A673 (cell line): ENCODE data around the gene EIF2B2. TPM values are rescaled to one million over a fixed set of nuclear protein-coding genes. Genes with fewer than 3 reads are reported as not detected.

ENCODE experiments used
- BruUV-seq: library from RNA; stranded (reverse); fragments of 400-500 nt; replicated peaks from 2 replicates; lab custom pipeline; 2021; lab: Mats Ljungman, UMichigan
- CTCF ChIA-PET: fragments of 300-600 bp; sonication (Branson Sonifier 250); formaldehyde crosslinking; loops from one replicate; lab custom pipeline; 2022; ENCODE audit warnings: antibody characterized with exemption; lab: Charles Lee
- POLR2A ChIA-PET: fragments of 300-600 bp; sonication (Branson Sonifier 250); formaldehyde crosslinking; loops from one replicate; lab custom pipeline; 2022; ENCODE audit warnings: antibody characterized with exemption; ENCODE audit not compliant: low non-redundant PET; lab: Charles Lee
- DNase-seq: peaks from one replicate; pipeline ENCODE4 v3.0.0-alpha.2; 2015; ENCODE audit warnings: low spot score
- H3K27ac ChIP-seq: fragments of 200-600 bp; sonication (generic); 2 replicates; pipeline ENCODE4 v1.5.1; 2016; ENCODE audit warnings: mixed run types, low read depth, mild to moderate bottlenecking, mixed read lengths, antibody characterized with exemption, low read length; ENCODE audit not compliant: poor library complexity, severe bottlenecking
- H3K27me3 ChIP-seq: fragments of 200-600 bp; sonication (generic); replicated peaks from 2 replicates; pipeline ENCODE4 v1.6.1; 2017; ENCODE audit warnings: mixed run types, low read depth, mild to moderate bottlenecking, mixed read lengths, antibody characterized with exemption, low read length; ENCODE audit not compliant: insufficient read depth, poor library complexity
- H3K36me3 ChIP-seq: fragments of 200-600 bp; sonication (generic); 2 replicates; pipeline ENCODE4 v1.6.1; 2016; ENCODE audit warnings: mixed run types, mild to moderate bottlenecking, mixed read lengths, antibody characterized with exemption, low read length; ENCODE audit not compliant: insufficient read depth, poor library complexity, severe bottlenecking
- H3K4me1 ChIP-seq: fragments of 200-600 bp; sonication (generic); 2 replicates; pipeline ENCODE4 v1.6.1; 2017; ENCODE audit warnings: mixed run types, mild to moderate bottlenecking, mixed read lengths, antibody characterized with exemption, low read length; ENCODE audit not compliant: insufficient read depth, poor library complexity, severe bottlenecking
- H3K4me3 ChIP-seq: fragments of 200-600 bp; sonication (generic); 2 replicates; pipeline ENCODE4 v1.5.1; 2016; ENCODE audit warnings: low read depth, mixed run types, mild to moderate bottlenecking, mixed read lengths, low read length; ENCODE audit not compliant: poor library complexity, severe bottlenecking
- H3K9me3 ChIP-seq: fragments of 200-600 bp; sonication (generic); 2 replicates; pipeline ENCODE4 v1.6.1; 2016; ENCODE audit warnings: mixed run types, low read depth, mild to moderate bottlenecking, mixed read lengths, antibody characterized with exemption, low read length; ENCODE audit not compliant: poor library complexity, severe bottlenecking
- CTCF ChIP-seq: fragments of 300-800, 200-600 bp; sonication (generic); conservative IDR thresholded peaks from 2 replicates; pipeline ENCODE4 v1.5.1; 2017; ENCODE audit warnings: low read depth, mild to moderate bottlenecking, antibody characterized with exemption, low read length, moderate library complexity, mixed read lengths
- EZH2 ChIP-seq: fragments of 200-600 bp; sonication (generic); IDR thresholded peaks from 2 replicates; pipeline ENCODE4 v1.6.1; 2017; ENCODE audit warnings: borderline replicate concordance, low read depth, mild to moderate bottlenecking, mixed read lengths, antibody characterized with exemption, low read length; ENCODE audit not compliant: poor library complexity, severe bottlenecking
- intact Hi-C: fragments of 100-400 bp; cut with micrococcal nuclease; formaldehyde crosslinking; loops from one replicate; pipeline ENCODE4 v1.10.0; 2022; ENCODE audit not compliant: unreplicated experiment
- total RNA-seq: library from RNA; stranded (reverse); gene quantifications from 2 replicates; pipeline ENCODE4 v1.2.3, GENCODE V29; 2021

EIF2B2 gene
- total RNA-seq, 1 experiment from 2014 or later, result 106 TPM

GRCh38 chr14:74956280-74957072, 46.2 kb upstream of the EIF2B2 start:
- ChIA-PET POLR2A (no interaction called here), CTCF (no interaction called here)
- H3K4me1 ChIP-seq, result peaks cover 15% of the 10 kb centered on the region
- DNase-seq, result no peak
- no peak overlapping the region for H3K4me3 ChIP-seq
- H3K27me3 ChIP-seq, result no peaks in the 10 kb centered on the region
- no peaks in the 10 kb centered on the region for H3K9me3 ChIP-seq
- intact Hi-C loops, result no loop called here
- BruUV-seq, result no TSS peak
- TF ChIP-seq CTCF (no peak), EZH2 (no peak)
- H3K36me3 ChIP-seq, result no peaks in the 10 kb centered on the region
- no peak overlapping the region for H3K27ac ChIP-seq

DNA sequence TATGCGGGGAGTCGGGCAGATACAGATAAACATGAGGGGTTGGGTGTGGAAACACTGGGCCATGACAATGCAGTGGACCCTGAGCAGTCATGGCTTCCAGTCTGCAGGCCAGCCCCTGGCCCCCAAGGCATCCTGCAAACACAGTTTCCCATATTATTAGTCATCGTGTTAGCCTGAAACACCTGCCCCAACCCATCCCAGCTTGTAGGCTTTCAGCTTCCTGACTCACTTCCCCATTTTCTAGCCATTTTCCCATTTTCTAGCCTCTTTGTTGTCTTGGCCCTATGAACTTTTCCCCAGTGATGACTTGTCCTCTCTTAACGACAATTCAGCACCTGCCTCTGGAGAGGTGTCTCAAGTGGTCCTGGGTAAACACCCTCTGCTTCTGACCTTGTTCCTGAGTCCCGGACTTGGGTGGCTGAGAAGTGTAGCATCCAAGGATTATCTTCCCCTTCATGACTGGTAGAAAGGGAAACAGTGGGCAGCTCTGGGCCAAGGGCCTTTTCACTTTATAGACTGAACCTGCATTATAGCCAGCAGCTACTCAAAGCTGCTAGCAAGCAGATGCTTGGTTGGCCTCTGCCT, 43.0 kb upstream of the EIF2B2 start:
- no TSS peak for BruUV-seq
- POLR2A ChIA-PET, result interaction anchor here (0.5 kb wide), 1 partner anchor 78 kb away, joined by 5 read pairs; no protein-coding TSS in a partner anchor
- DNase-seq, result no peak

GRCh38 chr14:74960736-74961135, 42.0 kb upstream of the EIF2B2 start:
- Histone ChIP-seq H3K4me3 (no peak overlapping the region), H3K27me3 (no peaks in the 10 kb centered on the region), H3K9me3 (no peaks in the 10 kb centered on the region), H3K36me3 (no peaks in the 10 kb centered on the region), H3K27ac (no peak overlapping the region), H3K4me1 (no peaks in the 10 kb centered on the region)
- DNase-seq, result no peak
- TF ChIP-seq CTCF (no peak), EZH2 (no peak)
- POLR2A ChIA-PET, result no interaction called here
- intact Hi-C loops, result no loop called here
- CTCF ChIA-PET, result no interaction called here
- BruUV-seq, result no TSS peak

More for the DNA sequence above, 43.0 kb upstream of the EIF2B2 start:
- H3K27ac ChIP-seq, result no peak overlapping the region
- no peaks in the 10 kb centered on the region for H3K9me3 ChIP-seq
- no peaks in the 10 kb centered on the region for H3K27me3 ChIP-seq
- CTCF ChIA-PET, result no interaction called here
- no peaks in the 10 kb centered on the region for H3K36me3 ChIP-seq
- H3K4me3 ChIP-seq, result no peak overlapping the region
- H3K4me1 ChIP-seq, result peaks cover 4% of the 10 kb centered on the region
- intact Hi-C loops, result no loop called here
- TF ChIP-seq EZH2 (no peak), CTCF (no peak)
